SH-SY5Y (cell line): ENCODE data around the gene TYSND1.

Source experiments
- GATA2 ChIP-seq: IDR thresholded peaks from 2 replicates; pipeline ENCODE4 v1.6.1; 2011; ENCODE audit warnings: mild to moderate bottlenecking, low read depth, low read length
- GATA3 ChIP-seq: IDR thresholded peaks from 2 replicates; pipeline ENCODE4 v1.6.1; 2011; ENCODE audit warnings: low read depth, mild to moderate bottlenecking, low read length, moderate library complexity

- TF ChIP-seq GATA2 (no peak), GATA3 (no peak)
Observed at GRCh38 chr10:70139151-70139996, 7.1 kb downstream of the TYSND1 start.
